Measurements from ENCODE around the gene CCL7.
"Not testable (repeated sequence)": the region's sequence is repeated elsewhere in the genome, so short reads cannot be mapped to it uniquely, and the experiment has no call there.

The CCL7 gene

GRCh38 chr17:34269969-34270368 lies at the start of gene CCL7:
Gene CCL7 (plus strand): TSS chr17:34270221. CDS start chr17:34270291, 70 bp downstream.
- no peak for DNase-seq

GRCh38 chr17:34220752-34221395 lies 49.1 kb upstream of the CCL7 start:
- DNase-seq, result no peak

DNA sequence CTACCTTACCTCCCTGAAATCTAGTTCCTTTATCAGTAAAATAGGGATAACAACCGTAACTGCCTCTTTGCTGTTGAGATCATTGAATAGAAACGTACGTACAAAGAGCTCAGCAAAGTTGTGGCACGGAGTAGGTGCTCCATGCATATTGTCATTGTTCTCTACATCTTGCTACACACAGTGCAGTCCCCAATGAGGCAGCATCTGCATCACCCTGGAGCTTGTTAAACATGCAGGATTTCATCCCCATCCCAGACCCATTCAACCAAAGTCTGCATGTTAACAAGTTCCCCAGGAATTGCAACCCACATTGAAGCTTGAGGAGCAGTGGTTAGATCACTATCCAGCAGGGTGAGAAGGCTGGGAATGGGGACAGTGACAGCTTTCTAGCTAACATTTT lies 48.6 kb upstream of the CCL7 start:
- no peak for DNase-seq

DNA sequence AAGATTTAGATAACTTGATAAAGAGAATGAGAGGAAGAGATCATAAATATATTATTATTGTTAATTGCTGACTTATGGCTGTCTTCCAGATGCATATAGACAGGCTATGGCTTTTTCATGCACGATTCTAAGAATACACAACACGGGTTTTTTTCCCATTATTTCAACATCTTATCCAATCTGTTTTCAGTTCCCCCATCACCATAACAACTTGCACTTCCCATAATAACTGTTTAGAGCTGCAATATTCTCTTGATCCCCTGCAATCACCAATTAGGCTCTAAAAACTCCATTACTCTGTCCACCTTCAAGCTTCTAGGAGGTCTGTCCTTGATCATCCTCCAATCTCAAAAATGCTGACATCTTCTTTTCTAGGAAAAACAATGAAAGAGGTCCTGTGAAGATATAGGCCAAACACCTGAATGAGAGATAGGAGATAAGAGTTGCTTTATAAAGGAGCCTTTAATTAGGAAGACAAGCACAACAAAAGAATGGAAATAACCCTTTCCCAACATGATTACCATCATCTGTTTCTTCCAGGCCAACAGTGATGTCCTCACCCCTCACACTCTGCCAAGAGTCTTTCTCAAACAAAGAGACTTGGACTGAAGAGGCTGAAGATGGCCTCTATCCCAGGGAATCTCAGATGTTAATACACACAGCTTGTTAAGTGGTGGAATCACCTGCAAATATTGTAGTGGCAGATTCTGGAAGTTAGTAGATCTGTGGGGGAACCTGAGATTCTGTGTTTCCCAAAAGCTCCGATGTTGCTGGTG lies 47.1 kb upstream of the CCL7 start:
- DNase-seq, result no peak

- DNase-seq, result no peak
These were observed 45.0 kb upstream of the CCL7 start for GRCh38 chr17:34225046-34225445.

- DNase-seq, result no peak
These were observed 43.8 kb upstream of the CCL7 start for GRCh38 chr17:34226011-34226743.

- DNase-seq, result no peak
These were observed 43.3 kb upstream of the CCL7 start for GRCh38 chr17:34226744-34227034.

- not testable (repeated sequence) for DNase-seq
These were observed 42.7 kb upstream of the CCL7 start for GRCh38 chr17:34227293-34227692.

DNA sequence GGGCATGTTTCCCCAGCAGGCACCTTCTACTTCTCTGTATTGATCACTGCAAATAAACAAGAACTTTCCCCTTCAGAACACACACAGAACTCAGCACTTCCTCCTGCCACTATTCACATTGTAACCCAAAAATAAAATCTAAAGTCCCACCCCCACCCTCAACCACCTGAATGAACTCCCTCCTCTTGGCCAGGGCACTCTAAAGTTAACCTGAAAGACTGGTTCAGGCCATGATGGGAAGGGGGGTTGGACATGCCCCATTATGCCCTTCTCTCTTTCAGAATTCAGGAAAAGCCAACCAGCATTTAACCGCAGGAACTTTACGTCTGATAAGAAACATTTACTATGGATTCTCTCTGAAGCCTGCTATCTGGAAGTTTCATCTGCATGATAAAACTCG lies 42.3 kb upstream of the CCL7 start:
- DNase-seq, result no peak

GRCh38 chr17:34228781-34229180 lies 41.2 kb upstream of the CCL7 start:
- no peak for DNase-seq

GRCh38 chr17:34230342-34230741 lies 39.7 kb upstream of the CCL7 start:
- no peak for DNase-seq

DNA sequence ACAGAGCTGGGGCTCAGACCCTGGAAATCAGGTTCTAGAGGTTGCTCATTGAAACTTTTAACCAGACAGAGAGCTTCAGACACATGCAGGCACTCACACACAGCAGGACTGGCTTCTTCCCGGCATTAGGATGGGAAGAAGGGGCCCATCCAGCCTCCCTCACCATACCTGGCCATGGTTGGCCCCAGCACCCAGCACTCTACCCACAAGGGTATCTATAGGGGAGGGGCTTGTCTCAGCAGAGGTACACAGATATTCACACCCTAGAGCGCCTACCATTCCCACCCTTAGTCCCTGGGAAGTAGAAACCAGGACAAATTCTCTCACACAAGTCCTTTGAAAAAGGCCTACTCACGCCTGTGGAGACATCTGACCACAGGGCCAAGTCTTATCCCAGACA lies 35.4 kb upstream of the CCL7 start:
- DNase-seq, result no peak

DNA sequence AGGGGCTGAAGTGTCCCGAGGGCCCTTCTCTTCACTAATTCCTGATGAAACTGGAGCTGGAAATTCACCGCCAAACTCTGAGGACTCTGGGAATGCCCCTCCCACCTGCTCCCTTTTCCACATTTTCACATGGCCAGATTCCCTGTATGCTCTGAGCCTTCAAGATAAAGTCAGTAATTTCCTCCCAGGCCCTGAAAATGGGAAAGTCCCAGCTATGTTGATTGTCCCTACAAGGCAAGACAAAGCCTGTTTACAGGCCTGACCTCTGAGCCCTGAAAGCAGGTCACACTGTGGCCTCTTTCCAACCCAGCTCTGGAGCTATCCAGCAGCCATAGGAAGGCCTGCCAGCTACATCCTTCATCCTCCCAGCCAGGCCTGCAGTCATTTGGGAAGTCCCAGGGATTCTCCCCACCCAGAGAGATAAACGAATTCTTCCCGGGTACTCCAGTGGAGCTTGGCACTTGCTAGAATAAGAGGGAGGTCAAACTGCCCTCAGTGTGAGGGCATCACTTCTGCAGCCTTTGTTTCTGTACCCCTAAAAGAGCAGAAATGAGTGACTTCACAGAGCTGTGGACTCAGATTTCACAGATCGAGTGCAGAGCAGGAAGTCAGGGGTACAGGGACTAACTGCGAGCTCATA lies 34.5 kb upstream of the CCL7 start:
- DNase-seq, result no peak

DNA sequence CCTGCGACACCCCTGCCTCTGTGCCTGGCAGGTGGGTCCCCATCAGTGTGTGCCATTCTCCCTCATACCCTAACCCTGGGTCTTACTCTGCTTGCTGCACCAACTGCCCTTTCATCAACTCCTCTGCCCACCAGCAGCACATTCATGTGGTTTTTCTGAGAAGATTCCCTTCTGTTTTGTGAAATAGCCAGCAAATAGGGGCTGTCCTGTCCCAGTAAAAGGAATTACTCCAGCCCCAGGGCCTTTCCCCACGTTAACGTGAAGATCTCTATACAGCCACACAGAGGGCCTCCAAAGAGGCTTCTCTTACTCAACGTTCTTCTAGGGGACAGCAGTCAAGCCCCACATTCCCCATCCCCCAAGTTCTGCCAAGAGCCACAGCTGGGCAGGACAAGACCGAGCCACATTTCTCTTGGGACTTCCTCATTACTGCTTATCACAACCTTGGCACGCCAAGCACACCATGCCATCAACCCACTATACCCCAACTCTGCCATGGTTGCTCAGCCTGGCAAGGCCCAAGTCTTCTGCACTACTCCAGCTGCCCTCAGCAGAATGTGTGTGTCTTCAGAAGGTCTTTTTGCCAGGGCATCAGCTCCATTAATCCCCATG lies 33.6 kb upstream of the CCL7 start:
- DNase-seq, result no peak

DNA sequence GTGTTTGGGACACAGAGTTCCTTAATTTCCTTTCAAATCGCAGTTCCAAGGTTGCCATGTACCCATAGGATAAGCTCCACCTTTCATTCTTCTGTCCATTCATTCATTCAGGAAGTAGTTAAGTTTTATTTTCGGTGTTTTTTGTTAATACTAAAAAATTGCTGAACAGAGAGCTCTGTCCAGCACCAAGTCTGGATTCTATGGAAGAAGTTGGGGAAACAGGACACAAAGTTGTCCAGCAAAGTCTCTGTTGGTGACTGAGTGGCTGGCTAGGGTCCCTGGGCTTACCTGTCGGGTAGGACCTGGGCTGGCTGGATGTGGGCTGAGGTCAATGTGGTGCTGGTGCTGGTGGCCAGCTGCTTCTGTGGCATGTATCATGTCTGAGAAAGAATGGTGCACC lies 32.6 kb upstream of the CCL7 start:
- no peak for DNase-seq

DNA sequence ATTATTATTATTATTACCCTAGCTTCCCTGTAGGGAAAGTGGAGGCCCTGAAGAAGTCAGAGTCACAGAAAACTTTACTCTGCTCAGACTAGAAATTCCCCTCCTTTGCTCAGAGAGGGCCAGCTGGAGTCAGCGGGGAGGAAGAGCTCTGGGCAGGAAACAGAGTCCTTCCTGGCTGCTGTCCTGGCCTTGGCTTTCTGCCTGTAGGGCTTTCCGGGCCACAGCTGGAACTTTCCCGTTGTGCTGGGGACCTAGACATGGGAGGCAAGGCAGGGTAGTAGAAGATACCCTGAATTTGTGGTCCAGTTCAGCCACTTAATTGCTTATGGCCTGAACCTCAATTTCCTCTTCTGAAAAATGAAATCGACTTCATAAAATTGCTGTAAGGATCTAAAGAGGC lies 29.0 kb upstream of the CCL7 start:
- DNase-seq, result no peak

DNA sequence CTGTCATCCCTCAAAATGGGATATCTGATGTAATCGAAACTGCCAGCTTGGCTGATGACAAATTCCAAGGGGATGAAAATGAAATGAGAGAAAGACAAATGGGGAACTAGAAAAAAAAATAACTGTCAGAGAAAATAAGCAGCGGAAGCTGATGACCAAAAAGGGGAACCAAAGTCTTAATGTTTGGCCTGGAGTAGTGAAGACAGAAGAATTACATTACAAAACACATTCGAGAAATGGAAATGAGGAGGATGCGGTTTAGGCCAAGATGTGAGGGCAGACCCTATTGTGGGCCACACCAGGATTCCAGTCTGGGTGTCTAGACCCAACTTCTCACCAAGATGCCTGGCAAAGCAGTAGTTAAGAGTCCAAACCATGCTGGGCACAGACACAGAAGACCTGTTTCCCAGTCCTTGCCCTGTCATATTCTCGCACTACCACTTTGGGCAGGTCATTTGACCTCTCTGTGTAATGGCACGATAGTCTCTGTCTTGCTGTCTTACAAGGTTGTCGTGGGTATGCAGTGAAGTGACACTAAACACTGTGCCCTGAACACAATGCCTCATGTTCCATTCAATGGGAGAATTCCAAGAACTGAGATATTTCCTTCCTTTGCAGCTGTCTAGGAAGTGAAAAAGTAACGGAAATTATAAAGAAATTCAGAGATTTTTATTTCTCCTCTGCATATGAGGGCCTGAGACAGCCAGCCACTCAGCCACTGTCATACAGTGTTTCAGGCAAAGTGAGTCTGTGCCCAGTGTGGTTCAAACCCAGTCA lies 27.2 kb upstream of the CCL7 start:
- DNase-seq, result no peak

- DNase-seq, result no peak
These were observed 26.4 kb upstream of the CCL7 start for GRCh38 chr17:34243364-34244320.

DNA sequence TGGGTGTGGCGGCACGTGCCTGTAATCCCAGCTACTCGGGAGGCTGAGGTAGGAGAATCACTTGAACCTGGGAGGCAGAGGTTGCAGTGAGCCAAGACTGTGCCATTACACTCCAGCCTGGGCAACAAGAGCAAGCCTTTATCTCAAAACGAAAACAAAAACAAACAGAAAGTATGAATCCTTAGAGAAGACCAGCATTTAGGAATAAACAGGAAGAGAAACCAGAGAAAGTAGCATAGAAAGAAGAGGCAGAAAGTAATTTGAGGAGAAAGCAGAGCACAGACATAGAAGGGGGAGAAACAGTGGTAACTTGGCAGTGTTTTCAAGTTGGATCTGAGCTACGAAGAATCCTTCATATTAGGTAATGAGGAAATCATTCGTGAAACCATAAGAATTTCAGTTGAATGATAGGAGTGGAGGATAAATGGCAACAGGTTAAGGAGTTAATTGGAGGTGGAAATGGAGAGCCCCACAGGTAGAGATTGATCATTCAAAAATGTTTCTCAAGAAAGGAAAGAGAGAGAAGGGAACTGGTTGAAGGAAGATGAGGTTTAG lies 24.6 kb upstream of the CCL7 start:
- DNase-seq, result no peak

GRCh38 chr17:34246446-34246845 lies 23.6 kb upstream of the CCL7 start:
- DNase-seq, result no peak

DNA sequence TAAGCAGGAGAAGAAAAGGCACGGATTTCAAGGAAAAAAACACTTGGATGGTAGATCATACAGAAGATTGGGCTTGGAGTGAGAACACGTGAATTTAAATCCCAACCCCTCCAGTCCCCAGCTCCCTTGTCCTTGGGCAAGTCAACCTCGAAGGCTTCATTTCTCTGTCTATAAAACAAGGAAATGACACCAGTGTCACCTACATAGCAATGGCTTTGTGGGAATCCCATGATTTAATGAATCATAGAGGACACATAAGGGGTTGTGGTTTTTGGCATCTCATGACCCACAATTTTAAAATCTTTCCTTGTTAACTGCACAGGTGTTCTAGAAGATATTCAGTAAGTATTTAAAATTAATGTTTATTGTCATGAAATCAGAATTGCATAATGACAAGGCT lies 23.1 kb upstream of the CCL7 start:
- no peak for DNase-seq

Data from NCI-H748 treated with DMSO at 0.1 percent for 48 hours (cell line).